ENCODE data around the gene STUB1. TPM values are rescaled to one million over a fixed set of nuclear protein-coding genes. Genes with fewer than 3 reads are reported as not detected.

The STUB1 gene
- total and polyA plus RNA-seq, 2 donors (not counting 1 experiment from before 2014, with no cell fraction given) = 94.3 to 116 TPM

DNA sequence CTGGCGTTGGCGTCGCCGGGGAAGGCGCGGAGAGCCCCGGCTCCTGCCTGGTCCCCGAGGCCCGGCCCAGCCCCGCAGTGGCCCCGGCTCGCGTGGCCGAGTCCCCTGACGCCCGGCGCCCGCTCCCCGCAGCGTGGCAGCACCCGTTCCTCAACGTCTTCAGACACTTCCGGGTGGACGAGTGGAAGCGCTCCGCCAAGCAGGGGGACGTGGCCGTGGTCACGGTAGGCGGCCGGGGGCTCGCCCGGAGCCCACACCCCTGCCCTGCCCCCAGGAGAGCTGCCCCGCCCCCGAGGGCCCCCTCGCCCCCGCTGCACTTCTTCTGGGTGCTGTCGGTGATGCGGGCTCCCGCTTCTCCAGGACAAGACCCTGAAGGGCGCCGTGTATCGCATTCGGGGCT lies 30.6 kb upstream of the STUB1 start:
- Histone ChIP-seq H3K9me3 (ENCODE audit: control extremely low read depth in 1 of 3, control insufficient read depth in 2 of 3, insufficient read depth in 1 of 3, low read length in 2 of 3) (peaks cover 0 to 2% (median 0%) of the 10 kb centered on the region in 3 donors), H3K9ac (ENCODE audit: low read length) (peak overlapping the region; percentile 71), H3K4me1 (ENCODE audit: control insufficient read depth in 2 of 2, insufficient read depth in 2 of 2, low read length in 2 of 2) (peaks cover 15 to 20% of the 10 kb centered on the region in 2 donors), H3K27me3 (replicated peaks in 1 of 4; ENCODE audit: control extremely low read depth in 1 of 4, control insufficient read depth in 3 of 4, insufficient read depth in 4 of 4, low read length in 3 of 4) (no peaks in the 10 kb centered on the region), H3K4me2 (replicated peaks; ENCODE audit: low read depth, low read length, poor library complexity, severe bottlenecking) (peak overlapping the region; percentile 92), H3K27ac (ENCODE audit: low read length in 2 of 2) (peak overlapping the region in 1 of 2 donors; percentile 90), H3K79me2 (ENCODE audit: control insufficient read depth, insufficient read depth, low read length) (peaks cover 8% of the 10 kb centered on the region), H2AFZ (ENCODE audit: insufficient read depth, low read depth, low read length, poor library complexity, severe bottlenecking) (peak overlapping the region; percentile 92), H3K36me3 (replicated peaks in 1 of 2; ENCODE audit: control extremely low read depth in 1 of 2, control insufficient read depth in 1 of 2, extremely low read depth in 1 of 2, insufficient read depth in 2 of 2, low read length in 1 of 2) (no peaks in the 10 kb centered on the region), H4K20me1 (ENCODE audit: control insufficient read depth, insufficient read depth, low read length, poor library complexity, severe bottlenecking) (peaks cover 8% of the 10 kb centered on the region), H3K4me3 (ENCODE audit: control extremely low read depth in 1 of 5, extremely low read depth in 1 of 5, insufficient read depth in 1 of 5, low read depth in 2 of 5, low read length in 4 of 5) (peak overlapping the region in 4 of 5 experiments; percentile 65 to 76 (median 70))
- TF ChIP-seq, protein P1, sequence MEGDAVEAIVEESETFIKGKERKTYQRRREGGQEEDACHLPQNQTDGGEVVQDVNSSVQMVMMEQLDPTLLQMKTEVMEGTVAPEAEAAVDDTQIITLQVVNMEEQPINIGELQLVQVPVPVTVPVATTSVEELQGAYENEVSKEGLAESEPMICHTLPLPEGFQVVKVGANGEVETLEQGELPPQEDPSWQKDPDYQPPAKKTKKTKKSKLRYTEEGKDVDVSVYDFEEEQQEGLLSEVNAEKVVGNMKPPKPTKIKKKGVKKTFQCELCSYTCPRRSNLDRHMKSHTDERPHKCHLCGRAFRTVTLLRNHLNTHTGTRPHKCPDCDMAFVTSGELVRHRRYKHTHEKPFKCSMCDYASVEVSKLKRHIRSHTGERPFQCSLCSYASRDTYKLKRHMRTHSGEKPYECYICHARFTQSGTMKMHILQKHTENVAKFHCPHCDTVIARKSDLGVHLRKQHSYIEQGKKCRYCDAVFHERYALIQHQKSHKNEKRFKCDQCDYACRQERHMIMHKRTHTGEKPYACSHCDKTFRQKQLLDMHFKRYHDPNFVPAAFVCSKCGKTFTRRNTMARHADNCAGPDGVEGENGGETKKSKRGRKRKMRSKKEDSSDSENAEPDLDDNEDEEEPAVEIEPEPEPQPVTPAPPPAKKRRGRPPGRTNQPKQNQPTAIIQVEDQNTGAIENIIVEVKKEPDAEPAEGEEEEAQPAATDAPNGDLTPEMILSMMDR (IDR thresholded peaks at IDR 0.05) = no peak
- TF ChIP-seq EZH2 (IDR thresholded peaks at IDR 0.05; ENCODE audit: borderline replicate concordance, insufficient read depth, low read depth, low read length, poor library complexity, severe bottlenecking) = no peak
- WGBS (ENCODE audit: insufficient coverage) = 4% methylated on average over 44 of the region's 44 CpGs
- no peaks in the 10 kb centered on the region for H3K27me3 Mint-ChIP-seq
- POLR2A ChIA-PET = interaction anchor here (0.6 to 1.0 kb wide), 3 partner anchors 11 to 1057 kb away, joined by 4 to 6 read pairs (median 5); no protein-coding TSS in a partner anchor
- no peak for DNase-seq
- peak overlapping the region; percentile 75 for H3K4me3 Mint-ChIP-seq
- no peak overlapping the region for H3K27ac Mint-ChIP-seq
- CTCF ChIA-PET = interaction anchor here (0.6 to 1.3 kb wide), 2 partner anchors 13 to 443 kb away, joined by 4 to 6 read pairs; partner anchors contain the start of gene METTL26
- no peak for ATAC-seq (ENCODE audit: low read depth)
- peaks cover 16% of the 10 kb centered on the region for H3K4me1 Mint-ChIP-seq
- H3K9me3 Mint-ChIP-seq (ENCODE audit: insufficient read depth) = no peaks in the 10 kb centered on the region
- intact Hi-C loops (cut with micrococcal nuclease) = loop anchor here (1.0 to 2.0 kb wide), 6 partner anchors 8 to 61 kb away; partner anchors contain the start of genes JMJD8, MCRIP2 and METTL26

DNA sequence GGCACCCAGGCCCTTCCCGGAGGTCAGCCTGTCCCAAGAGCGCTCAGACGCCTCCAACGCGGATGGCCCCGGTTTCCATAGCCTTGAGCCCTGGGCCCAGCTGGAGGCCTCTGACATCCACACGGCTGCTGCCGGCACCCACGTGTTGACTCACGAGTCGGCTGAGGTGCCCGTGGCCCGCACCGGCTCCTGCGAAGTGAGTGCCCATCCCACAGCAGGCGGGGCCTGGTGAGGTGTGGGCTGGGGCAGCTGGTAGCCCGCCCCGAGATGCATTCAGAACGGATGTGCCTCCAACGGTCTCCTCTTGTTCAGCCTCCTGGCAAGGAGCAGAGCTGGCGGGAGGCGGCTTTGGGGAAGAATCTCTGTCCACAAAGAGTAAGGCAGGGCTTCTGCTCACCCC lies 28.4 kb upstream of the STUB1 start:
- H3K36me3 ChIP-seq (replicated peaks in 1 of 2; ENCODE audit: control extremely low read depth in 1 of 2, control insufficient read depth in 1 of 2, extremely low read depth in 1 of 2, insufficient read depth in 2 of 2, low read length in 1 of 2) = no peaks in the 10 kb centered on the region
- intact Hi-C loops (cut with micrococcal nuclease) = no loop called here
- H3K4me1 ChIP-seq (ENCODE audit: control insufficient read depth in 2 of 2, insufficient read depth in 2 of 2, low read length in 2 of 2) = peaks cover 15 to 20% of the 10 kb centered on the region in 2 donors
- no peak for DNase-seq
- CTCF ChIA-PET = no interaction called here
- Mint-ChIP-seq H3K27ac (no peak overlapping the region), H3K27me3 (no peaks in the 10 kb centered on the region), H3K9me3 (ENCODE audit: insufficient read depth) (no peaks in the 10 kb centered on the region), H3K4me1 (peaks cover 12% of the 10 kb centered on the region), H3K4me3 (no peak overlapping the region)
- no peaks in the 10 kb centered on the region for H3K27me3 ChIP-seq (replicated peaks in 1 of 4; ENCODE audit: control extremely low read depth in 1 of 4, control insufficient read depth in 3 of 4, insufficient read depth in 4 of 4, low read length in 3 of 4)
- H3K4me2 ChIP-seq (replicated peaks; ENCODE audit: low read depth, low read length, poor library complexity, severe bottlenecking) = no peak overlapping the region
- WGBS (ENCODE audit: insufficient coverage) = 98% methylated on average over 22 of the region's 22 CpGs
- no peak overlapping the region for H3K4me3 ChIP-seq (ENCODE audit: control extremely low read depth in 1 of 5, extremely low read depth in 1 of 5, insufficient read depth in 1 of 5, low read depth in 2 of 5, low read length in 4 of 5)
- TF ChIP-seq, protein P1 (IDR thresholded peaks at IDR 0.05) = no peak
- no peak for TF ChIP-seq EZH2 (IDR thresholded peaks at IDR 0.05; ENCODE audit: borderline replicate concordance, insufficient read depth, low read depth, low read length, poor library complexity, severe bottlenecking)
- H2AFZ ChIP-seq (ENCODE audit: insufficient read depth, low read depth, low read length, poor library complexity, severe bottlenecking) = no peak overlapping the region
- H3K27ac ChIP-seq (ENCODE audit: low read length in 2 of 2) = no peak overlapping the region
- peaks cover 0 to 2% (median 0%) of the 10 kb centered on the region in 3 donors for H3K9me3 ChIP-seq (ENCODE audit: control extremely low read depth in 1 of 3, control insufficient read depth in 2 of 3, insufficient read depth in 1 of 3, low read length in 2 of 3)
- no peak overlapping the region for H3K9ac ChIP-seq (ENCODE audit: low read length)
- POLR2A ChIA-PET = no interaction called here
- ATAC-seq (ENCODE audit: low read depth) = no peak
- peaks cover 8% of the 10 kb centered on the region for H3K79me2 ChIP-seq (ENCODE audit: control insufficient read depth, insufficient read depth, low read length)
- H4K20me1 ChIP-seq (ENCODE audit: control insufficient read depth, insufficient read depth, low read length, poor library complexity, severe bottlenecking) = peaks cover 8% of the 10 kb centered on the region

All from B cell (primary cell).